ENCODE results near the gene XYLB.
"Not testable (repeated sequence)": the region's sequence is repeated elsewhere in the genome, so short reads cannot be mapped to it uniquely, and the experiment has no call there.

The XYLB gene

GRCh38 chr3:38396239-38396638, 49.7 kb downstream of the XYLB start:
- DNase-seq (ENCODE audit: low spot score), result no peak

- no peak for DNase-seq (ENCODE audit: low spot score)
Measured at GRCh38 chr3:38396861-38397260, 50.3 kb downstream of the XYLB start.

- peak; percentile 24 for DNase-seq (ENCODE audit: low spot score)
Measured at GRCh38 chr3:38397320-38397719, 50.7 kb downstream of the XYLB start.

- no peak for DNase-seq (ENCODE audit: low spot score)
Measured at GRCh38 chr3:38401246-38401962, 54.8 kb downstream of the XYLB start.

GRCh38 chr3:38404286-38404685, 57.7 kb downstream of the XYLB start:
- no peak for DNase-seq (ENCODE audit: low spot score)

GRCh38 chr3:38411591-38411990, 65.0 kb downstream of the XYLB start:
- no peak for DNase-seq (ENCODE audit: low spot score)

GRCh38 chr3:38420758-38421157, 74.2 kb downstream of the XYLB start:
- DNase-seq (ENCODE audit: low spot score), result not testable (repeated sequence)

- no peak for DNase-seq (ENCODE audit: low spot score)
Measured at GRCh38 chr3:38421679-38422336, 75.2 kb downstream of the XYLB start.

GRCh38 chr3:38426798-38427426, 80.3 kb downstream of the XYLB start:
- DNase-seq (ENCODE audit: low spot score), result not testable (repeated sequence)

- DNase-seq (ENCODE audit: low spot score), result not testable (repeated sequence)
Measured at GRCh38 chr3:38432871-38433658, 86.5 kb downstream of the XYLB start.

- not testable (repeated sequence) for DNase-seq (ENCODE audit: low spot score)
Measured at GRCh38 chr3:38433661-38434060, 87.1 kb downstream of the XYLB start.

GRCh38 chr3:38438436-38439069, 92.0 kb downstream of the XYLB start:
- not testable (repeated sequence) for DNase-seq (ENCODE audit: low spot score)

- DNase-seq (ENCODE audit: low spot score), result not testable (repeated sequence)
Measured at GRCh38 chr3:38443205-38443604, 96.6 kb downstream of the XYLB start.

- DNase-seq (ENCODE audit: low spot score), result no peak
Measured at GRCh38 chr3:38446085-38446686, 99.6 kb downstream of the XYLB start.

- DNase-seq (ENCODE audit: low spot score), result no peak
Measured at GRCh38 chr3:38446812-38447211, 100.2 kb downstream of the XYLB start.

GRCh38 chr3:38450853-38451252, 104.3 kb downstream of the XYLB start:
- no peak for DNase-seq (ENCODE audit: low spot score)

GRCh38 chr3:38453075-38453912, 106.7 kb downstream of the XYLB start, which contains the start of gene ACVR2B:
TSS of gene ACVR2B (plus strand) at chr3:38453890. CDS start at chr3:38454323, 433 bp downstream.
- DNase-seq (ENCODE audit: low spot score), result peak; percentile 83

GRCh38 chr3:38453913-38454177, 107.3 kb downstream of the XYLB start:
- no peak for DNase-seq (ENCODE audit: low spot score)

- peak; percentile 55 for DNase-seq (ENCODE audit: low spot score)
Measured at GRCh38 chr3:38454178-38454883, 107.7 kb downstream of the XYLB start.
